Activated naive CD4-positive, alpha-beta T cell treated with anti-CD3 and anti-CD28 coated beads, Interleukin-2, amount 10 ng/mL, durations not matched to agents 7 days and 5 days (primary cell): ENCODE measurements around the gene PHF21A.

Experiments
- CTCF ChIA-PET: fragments of 350-600 bp; sonication (Branson Sonifier 250); formaldehyde crosslinking; loops from one replicate; lab custom pipeline; 2021; ENCODE audit warnings: antibody characterized with exemption; lab: Charles Lee
- DNase-seq: peaks from one replicate; pipeline ENCODE4 v3.0.0-alpha.2; 2020
- H3K27ac Mint-ChIP-seq: one replicate; pipeline ENCODE4 v1.8.0; 2021; ENCODE audit warnings: mild to moderate bottlenecking, moderate library complexity, mixed read lengths
- H3K27me3 Mint-ChIP-seq: one replicate; pipeline ENCODE4 v1.8.0; 2021; ENCODE audit warnings: mild to moderate bottlenecking, mixed read lengths
- H3K36me3 Mint-ChIP-seq: one replicate; pipeline ENCODE4 v1.8.0; 2021; ENCODE audit warnings: mixed read lengths
- H3K4me1 Mint-ChIP-seq: one replicate; pipeline ENCODE4 v1.8.0; 2021; ENCODE audit warnings: mixed read lengths
- H3K4me3 Mint-ChIP-seq: one replicate; pipeline ENCODE4 v1.8.0; 2021; ENCODE audit warnings: mild to moderate bottlenecking, moderate library complexity, mixed read lengths
- H3K9me3 Mint-ChIP-seq: one replicate; pipeline ENCODE4 v1.8.0; 2021; ENCODE audit warnings: mixed read lengths

The PHF21A gene

GRCh38 chr11:46051102-46051501, 70.2 kb downstream of the PHF21A start:
- Mint-ChIP-seq H3K4me1 (no peaks in the 10 kb centered on the region), H3K36me3 (peaks cover 3% of the 10 kb centered on the region), H3K4me3 (no peak overlapping the region), H3K27me3 (no peaks in the 10 kb centered on the region), H3K9me3 (no peaks in the 10 kb centered on the region), H3K27ac (no peak overlapping the region)
- DNase-seq, result no peak
- CTCF ChIA-PET, result interaction anchor here (0.9 kb wide), 1 partner anchor 45 kb away, joined by 4 read pairs; no protein-coding TSS in a partner anchor

DNA sequence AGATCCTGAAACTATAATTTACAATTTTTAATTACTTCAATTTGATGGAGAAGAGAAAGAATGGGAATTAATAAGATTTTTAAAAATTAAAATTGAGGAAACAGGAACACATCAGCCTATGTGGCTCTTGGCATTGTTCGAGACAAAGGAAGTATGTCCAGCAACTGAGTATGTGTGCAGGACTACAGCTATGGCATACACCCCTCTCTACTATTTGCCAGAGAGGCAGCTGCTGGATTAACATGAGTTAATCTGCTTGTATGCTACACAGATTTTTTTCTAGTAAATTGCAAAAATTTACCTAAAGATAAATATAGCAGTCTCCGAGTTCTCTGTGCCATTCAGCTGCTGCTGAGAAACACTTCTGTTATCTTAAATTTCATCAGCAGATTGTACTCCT, 70.6 kb downstream of the PHF21A start:
- Mint-ChIP-seq H3K4me3 (no peak overlapping the region), H3K27me3 (no peaks in the 10 kb centered on the region), H3K9me3 (no peaks in the 10 kb centered on the region), H3K27ac (no peak overlapping the region), H3K4me1 (no peaks in the 10 kb centered on the region), H3K36me3 (peaks cover 4% of the 10 kb centered on the region)
- CTCF ChIA-PET, result no interaction called here
- no peak for DNase-seq

GRCh38 chr11:46050003-46050461, 71.2 kb downstream of the PHF21A start:
- Mint-ChIP-seq H3K9me3 (no peaks in the 10 kb centered on the region), H3K27ac (no peak overlapping the region), H3K4me3 (no peak overlapping the region), H3K4me1 (no peaks in the 10 kb centered on the region), H3K27me3 (no peaks in the 10 kb centered on the region), H3K36me3 (peaks cover 4% of the 10 kb centered on the region)
- no peak for DNase-seq
- CTCF ChIA-PET, result no interaction called here

GRCh38 chr11:46049325-46049897, 71.8 kb downstream of the PHF21A start:
- Mint-ChIP-seq H3K36me3 (peaks cover 4% of the 10 kb centered on the region), H3K4me1 (no peaks in the 10 kb centered on the region), H3K4me3 (no peak overlapping the region), H3K27ac (no peak overlapping the region), H3K9me3 (no peaks in the 10 kb centered on the region), H3K27me3 (no peaks in the 10 kb centered on the region)
- CTCF ChIA-PET, result no interaction called here
- DNase-seq, result no peak

DNA sequence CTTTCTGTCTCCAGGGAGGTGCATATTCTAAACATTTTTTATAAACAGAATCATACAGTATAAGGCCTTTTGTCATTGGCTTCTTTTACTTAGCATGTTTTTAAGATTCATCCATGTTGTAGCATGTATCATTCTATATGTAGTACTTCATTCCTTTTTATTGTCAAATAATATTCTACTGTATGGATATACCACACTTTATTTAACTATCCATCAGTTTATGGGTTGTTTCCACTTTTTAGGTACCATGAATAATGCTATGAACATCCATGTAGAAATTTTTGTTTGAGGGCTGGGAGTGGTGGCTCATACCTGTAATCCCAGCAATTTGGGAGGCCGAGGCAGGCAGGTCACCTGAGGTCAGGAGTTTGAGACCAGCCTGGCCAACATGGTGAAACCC, 73.1 kb downstream of the PHF21A start:
- peaks cover 4% of the 10 kb centered on the region for H3K36me3 Mint-ChIP-seq
- no peaks in the 10 kb centered on the region for H3K9me3 Mint-ChIP-seq
- H3K27me3 Mint-ChIP-seq, result no peaks in the 10 kb centered on the region
- CTCF ChIA-PET, result no interaction called here
- H3K27ac Mint-ChIP-seq, result no peak overlapping the region
- H3K4me3 Mint-ChIP-seq, result no peak overlapping the region
- no peak for DNase-seq
- no peaks in the 10 kb centered on the region for H3K4me1 Mint-ChIP-seq

GRCh38 chr11:46047520-46047919, 73.7 kb downstream of the PHF21A start:
- peaks cover 4% of the 10 kb centered on the region for H3K36me3 Mint-ChIP-seq
- no peaks in the 10 kb centered on the region for H3K27me3 Mint-ChIP-seq
- H3K9me3 Mint-ChIP-seq, result no peaks in the 10 kb centered on the region
- no peaks in the 10 kb centered on the region for H3K4me1 Mint-ChIP-seq
- no peak overlapping the region for H3K27ac Mint-ChIP-seq
- DNase-seq, result no peak
- H3K4me3 Mint-ChIP-seq, result no peak overlapping the region
- CTCF ChIA-PET, result no interaction called here

DNA sequence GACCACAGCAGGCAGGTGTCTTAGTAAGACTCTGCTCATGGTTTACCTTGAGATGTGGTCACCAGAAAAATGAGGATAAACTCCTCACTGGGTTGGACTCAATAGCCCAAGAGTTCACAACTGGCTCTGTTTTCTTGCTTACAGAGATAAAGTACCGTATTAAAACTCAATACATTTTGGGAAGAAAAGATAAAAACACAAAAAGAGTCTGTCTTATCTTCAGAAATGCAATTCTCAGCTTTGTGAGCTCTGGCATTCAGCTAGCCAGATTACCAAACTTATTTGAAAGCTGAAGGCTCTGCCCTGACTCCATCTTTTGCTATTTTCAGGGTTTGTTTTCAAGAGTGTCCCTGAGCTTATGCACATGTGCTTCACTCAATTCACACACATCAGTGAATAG, 75.4 kb downstream of the PHF21A start:
- no peak overlapping the region for H3K27ac Mint-ChIP-seq
- CTCF ChIA-PET, result no interaction called here
- no peaks in the 10 kb centered on the region for H3K9me3 Mint-ChIP-seq
- DNase-seq, result no peak
- no peaks in the 10 kb centered on the region for H3K27me3 Mint-ChIP-seq
- peaks cover 3% of the 10 kb centered on the region for H3K36me3 Mint-ChIP-seq
- no peak overlapping the region for H3K4me3 Mint-ChIP-seq
- H3K4me1 Mint-ChIP-seq, result peaks cover 3% of the 10 kb centered on the region

- H3K27me3 Mint-ChIP-seq, result no peaks in the 10 kb centered on the region
- DNase-seq, result no peak
- peaks cover 9% of the 10 kb centered on the region for H3K4me1 Mint-ChIP-seq
- CTCF ChIA-PET, result no interaction called here
- H3K27ac Mint-ChIP-seq, result no peak overlapping the region
- H3K36me3 Mint-ChIP-seq, result peaks cover 3% of the 10 kb centered on the region
- no peak overlapping the region for H3K4me3 Mint-ChIP-seq
- H3K9me3 Mint-ChIP-seq, result no peaks in the 10 kb centered on the region
Observed at GRCh38 chr11:46044601-46045000, 76.7 kb downstream of the PHF21A start.

- CTCF ChIA-PET, result interaction anchor here (0.6 to 1.3 kb wide), 2 partner anchors 74 to 75 kb away, joined by 3 to 4 read pairs; no protein-coding TSS in a partner anchor
- H3K27ac Mint-ChIP-seq, result no peak overlapping the region
- H3K4me1 Mint-ChIP-seq, result peaks cover 9% of the 10 kb centered on the region
- no peaks in the 10 kb centered on the region for H3K36me3 Mint-ChIP-seq
- no peak for DNase-seq
- no peaks in the 10 kb centered on the region for H3K9me3 Mint-ChIP-seq
- no peaks in the 10 kb centered on the region for H3K27me3 Mint-ChIP-seq
- no peak overlapping the region for H3K4me3 Mint-ChIP-seq
Observed at GRCh38 chr11:46039990-46040389, 81.3 kb downstream of the PHF21A start.

DNA sequence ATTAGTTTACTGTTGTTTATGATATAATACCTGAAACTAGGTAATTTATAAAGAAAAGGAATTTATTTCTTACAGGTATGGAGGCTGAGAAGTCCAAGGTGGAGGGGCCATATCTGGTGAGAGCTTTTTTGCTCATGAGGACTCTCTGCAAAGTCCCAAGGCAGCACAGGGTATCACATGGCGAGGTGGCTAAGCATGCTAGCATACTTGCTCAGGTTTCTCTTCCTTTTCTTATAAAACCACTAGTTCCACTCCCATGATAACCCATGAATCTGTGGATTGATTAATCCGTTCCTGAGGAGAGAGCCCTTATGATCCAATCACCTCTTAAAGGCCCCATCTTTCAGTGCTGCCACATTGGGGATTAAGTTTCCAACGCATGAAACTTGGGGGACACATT, 82.7 kb downstream of the PHF21A start:
- Mint-ChIP-seq H3K36me3 (no peaks in the 10 kb centered on the region), H3K4me1 (peaks cover 9% of the 10 kb centered on the region), H3K4me3 (no peak overlapping the region), H3K27me3 (no peaks in the 10 kb centered on the region), H3K27ac (no peak overlapping the region), H3K9me3 (no peaks in the 10 kb centered on the region)
- CTCF ChIA-PET, result no interaction called here
- no peak for DNase-seq

GRCh38 chr11:46036969-46037368, 84.3 kb downstream of the PHF21A start:
- Mint-ChIP-seq H3K9me3 (no peaks in the 10 kb centered on the region), H3K27me3 (no peaks in the 10 kb centered on the region), H3K36me3 (no peaks in the 10 kb centered on the region), H3K27ac (no peak overlapping the region), H3K4me1 (peaks cover 9% of the 10 kb centered on the region), H3K4me3 (no peak overlapping the region)
- no peak for DNase-seq
- CTCF ChIA-PET, result no interaction called here

- DNase-seq, result no peak
- H3K27ac Mint-ChIP-seq, result no peak overlapping the region
- H3K27me3 Mint-ChIP-seq, result no peaks in the 10 kb centered on the region
- H3K36me3 Mint-ChIP-seq, result no peaks in the 10 kb centered on the region
- H3K9me3 Mint-ChIP-seq, result no peaks in the 10 kb centered on the region
- H3K4me3 Mint-ChIP-seq, result no peak overlapping the region
- CTCF ChIA-PET, result no interaction called here
- H3K4me1 Mint-ChIP-seq, result peaks cover 8% of the 10 kb centered on the region
Observed at GRCh38 chr11:46036009-46036408, 85.2 kb downstream of the PHF21A start.

DNA sequence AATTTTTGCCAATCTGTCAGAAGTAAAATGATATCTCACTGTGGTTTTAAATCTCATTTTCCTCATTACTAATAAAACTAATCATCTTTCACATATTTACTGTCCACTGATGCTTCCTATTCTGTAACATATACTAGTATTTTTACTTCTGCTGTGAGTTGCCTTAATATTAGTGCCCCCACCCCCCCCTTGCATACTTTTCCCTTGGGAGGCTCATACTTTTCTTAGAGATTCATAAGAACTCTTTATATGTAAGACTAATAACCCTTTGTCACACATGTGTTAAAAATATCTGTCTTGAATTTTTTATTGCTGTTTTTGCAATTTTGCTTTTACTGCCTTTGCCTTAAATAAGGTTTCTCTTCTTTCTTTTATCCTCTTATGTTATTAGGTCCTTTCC, 87.2 kb downstream of the PHF21A start:
- no peaks in the 10 kb centered on the region for H3K27me3 Mint-ChIP-seq
- CTCF ChIA-PET, result no interaction called here
- no peak for DNase-seq
- H3K9me3 Mint-ChIP-seq, result no peaks in the 10 kb centered on the region
- H3K4me1 Mint-ChIP-seq, result no peaks in the 10 kb centered on the region
- no peak overlapping the region for H3K4me3 Mint-ChIP-seq
- H3K36me3 Mint-ChIP-seq, result no peaks in the 10 kb centered on the region
- no peak overlapping the region for H3K27ac Mint-ChIP-seq

DNA sequence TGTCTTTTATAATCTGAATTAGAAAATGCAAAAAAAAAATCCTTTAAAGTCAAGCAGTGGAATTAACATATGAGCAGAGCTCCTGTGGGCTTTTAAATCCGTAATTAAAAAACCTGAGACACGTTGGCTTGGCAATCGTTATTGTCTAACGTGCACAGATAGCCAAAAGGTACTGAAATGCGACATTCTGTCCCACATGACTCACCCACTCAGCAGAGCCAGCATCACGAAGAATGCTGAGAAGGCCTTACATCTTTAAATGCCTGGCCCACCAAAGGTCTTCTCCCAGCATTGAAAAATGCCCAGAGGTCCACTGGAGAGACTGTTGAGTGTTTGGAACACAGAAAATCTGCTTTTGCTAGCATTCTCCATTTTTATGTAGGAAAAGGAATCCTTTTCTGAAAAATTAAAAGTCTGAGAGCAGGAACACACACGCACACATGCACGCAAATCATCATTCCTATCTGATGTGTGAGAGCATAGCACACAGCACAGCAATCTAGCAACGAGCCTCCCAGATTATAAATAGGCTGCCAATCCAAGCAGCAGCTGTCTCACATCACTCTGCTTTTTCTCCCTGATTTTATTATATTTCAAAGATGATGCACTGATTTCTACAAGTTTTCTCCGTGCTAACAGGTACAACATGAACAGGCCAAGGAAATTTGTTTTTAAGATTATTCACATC, 94.5 kb downstream of the PHF21A start:
- Mint-ChIP-seq H3K27me3 (no peaks in the 10 kb centered on the region), H3K36me3 (no peaks in the 10 kb centered on the region), H3K27ac (no peak overlapping the region), H3K4me3 (no peak overlapping the region), H3K4me1 (no peaks in the 10 kb centered on the region), H3K9me3 (no peaks in the 10 kb centered on the region)
- CTCF ChIA-PET, result interaction anchor here (1.8 kb wide), 1 partner anchor 20 kb away, joined by 5 read pairs; no protein-coding TSS in a partner anchor
- DNase-seq, result no peak

GRCh38 chr11:46020084-46020599, 101.1 kb downstream of the PHF21A start:
- DNase-seq, result no peak
- no peak overlapping the region for H3K27ac Mint-ChIP-seq
- H3K27me3 Mint-ChIP-seq, result no peaks in the 10 kb centered on the region
- H3K36me3 Mint-ChIP-seq, result no peaks in the 10 kb centered on the region
- H3K9me3 Mint-ChIP-seq, result no peaks in the 10 kb centered on the region
- CTCF ChIA-PET, result no interaction called here
- no peak overlapping the region for H3K4me3 Mint-ChIP-seq
- H3K4me1 Mint-ChIP-seq, result no peaks in the 10 kb centered on the region
